BLaER1 treated with 17β-estradiol and CSF1 and Interleukin-3, amounts not matched to agents 10 nM and 100 nM (cell line): ENCODE measurements around the gene BBS12.

Experiments used
- H3K27ac ChIP-seq, 11 experiments: shearing (Covaris generic); formaldehyde crosslinking; 2 replicates each; pipeline ENCODE4 v1.8.1; 2022
- H3K27me3 ChIP-seq, 11 experiments: shearing (Covaris generic); formaldehyde crosslinking; 2 replicates each; pipeline ENCODE4 v1.8.1; 2022
- H3K36me3 ChIP-seq, 11 experiments: shearing (Covaris generic); formaldehyde crosslinking; 2 replicates each; pipeline ENCODE4 v1.8.1; 2022
- H3K4me1 ChIP-seq, 10 experiments: shearing (Covaris generic); formaldehyde crosslinking; 2 replicates each; pipeline ENCODE4 v1.8.1; 2022
- H3K4me2 ChIP-seq, 11 experiments: shearing (Covaris generic); formaldehyde crosslinking; 2 replicates each; pipeline ENCODE4 v1.8.1; 2022
- H3K4me3 ChIP-seq, 10 experiments: shearing (Covaris generic); formaldehyde crosslinking; 2 replicates each; pipeline ENCODE4 v1.8.1; 2022
- H3K9ac ChIP-seq, 11 experiments: shearing (Covaris generic); formaldehyde crosslinking; 2 replicates each; pipeline ENCODE4 v1.8.1; 2022
- H3K9me3 ChIP-seq, 11 experiments: shearing (Covaris generic); formaldehyde crosslinking; replicated peaks in 1 of 11; 2 replicates each; pipeline ENCODE4 v1.8.1; 2022
- H4K20me1 ChIP-seq, 11 experiments: shearing (Covaris generic); formaldehyde crosslinking; 2 replicates each; pipeline ENCODE4 v1.8.1; 2022
- Cebpa-rat ChIP-seq, 11 experiments: shearing (Covaris generic); IDR thresholded peaks; 2 replicates each; pipeline ENCODE4 v1.8.1; 2022

Gene BBS12

DNA sequence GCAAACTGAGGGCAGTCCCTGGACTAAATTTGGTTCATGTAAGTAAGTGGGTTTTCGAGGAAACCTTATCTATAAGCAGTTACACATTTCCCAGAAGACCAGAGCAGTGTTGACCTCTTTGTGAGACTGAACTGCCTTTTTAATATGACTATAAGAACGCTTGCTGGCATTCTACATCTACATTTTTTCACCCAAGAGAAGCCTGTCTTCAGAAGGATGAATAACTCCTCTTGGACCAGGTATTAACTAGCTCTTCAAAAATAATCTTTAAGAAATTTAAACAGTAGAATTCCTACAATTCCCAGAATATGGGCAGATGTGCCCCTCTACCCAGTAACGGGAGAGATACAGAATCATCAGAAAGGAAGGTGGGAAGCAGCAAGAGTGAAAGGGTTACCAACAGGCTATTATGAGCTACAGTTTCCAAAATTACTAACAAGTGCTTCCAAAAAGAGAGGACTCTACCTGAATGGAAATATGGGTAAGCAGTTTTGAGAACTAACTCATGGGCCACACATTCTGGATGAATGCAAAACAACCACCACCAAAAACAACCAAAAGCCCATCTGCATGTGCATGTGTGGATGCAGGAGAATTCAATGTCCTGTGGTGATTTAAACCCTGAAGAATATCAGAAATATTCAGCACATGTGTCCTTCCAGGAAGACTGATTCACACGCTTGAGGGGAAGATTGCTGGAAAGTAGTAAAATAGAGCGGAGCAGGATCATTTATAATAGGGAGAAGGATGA, 17.4 kb downstream of the BBS12 start:
- Histone ChIP-seq H3K27me3 (no peaks in the 10 kb centered on the region), H3K27ac (no peak overlapping the region), H3K4me2 (no peak overlapping the region), H3K4me3 (no peak overlapping the region), H4K20me1 (no peaks in the 10 kb centered on the region), H3K9me3 (peaks cover 0 to 5% (median 0%) of the 10 kb centered on the region in 11 experiments; a peak in 1 of 22 replicates), H3K9ac (no peak overlapping the region), H3K36me3 (no peaks in the 10 kb centered on the region), H3K4me1 (peaks cover 0 to 47% (median 6%) of the 10 kb centered on the region in 10 experiments; a peak in 10 of 20 replicates)
- no peak for TF ChIP-seq Cebpa-rat (IDR thresholded peaks at IDR 0.05)

DNA sequence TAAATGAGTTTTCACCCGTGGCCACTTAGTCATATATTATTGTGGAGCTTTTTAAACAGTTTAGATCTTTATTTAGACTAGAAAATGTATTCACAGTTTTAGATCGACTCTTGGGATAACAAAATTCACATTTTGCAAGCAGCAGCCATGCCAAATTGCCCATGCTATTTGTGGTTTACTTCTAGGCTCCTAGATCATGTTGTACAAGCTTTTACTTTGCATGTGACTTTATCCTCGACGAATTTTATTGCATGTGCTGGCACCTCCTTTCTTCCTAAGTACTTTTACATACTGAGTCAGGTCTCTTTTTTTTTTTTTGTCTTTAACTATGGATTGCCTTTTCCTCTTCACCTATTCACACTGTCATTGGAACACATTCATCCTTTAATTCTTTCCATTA, 23.2 kb downstream of the BBS12 start:
- no peak for TF ChIP-seq Cebpa-rat (IDR thresholded peaks at IDR 0.05)
- H3K4me2 ChIP-seq: no peak overlapping the region
- H3K9me3 ChIP-seq: 0 out of 22 replicates have a peak, but pooled peaks cover 0 to 5% (median 0%) of the 10 kb centered on the region in 11 experiments
- H3K9ac ChIP-seq: no peak overlapping the region
- H4K20me1 ChIP-seq: 0 out of 22 replicates have a peak, but pooled peaks cover 0 to 4% (median 0%) of the 10 kb centered on the region in 11 experiments
- no peaks in the 10 kb centered on the region for H3K27me3 ChIP-seq
- H3K27ac ChIP-seq: no peak overlapping the region
- no peak overlapping the region for H3K4me3 ChIP-seq
- H3K36me3 ChIP-seq: no peaks in the 10 kb centered on the region
- peaks cover 0 to 12% (median 0%) of the 10 kb centered on the region in 10 experiments; a peak in 3 of 20 replicates for H3K4me1 ChIP-seq

DNA sequence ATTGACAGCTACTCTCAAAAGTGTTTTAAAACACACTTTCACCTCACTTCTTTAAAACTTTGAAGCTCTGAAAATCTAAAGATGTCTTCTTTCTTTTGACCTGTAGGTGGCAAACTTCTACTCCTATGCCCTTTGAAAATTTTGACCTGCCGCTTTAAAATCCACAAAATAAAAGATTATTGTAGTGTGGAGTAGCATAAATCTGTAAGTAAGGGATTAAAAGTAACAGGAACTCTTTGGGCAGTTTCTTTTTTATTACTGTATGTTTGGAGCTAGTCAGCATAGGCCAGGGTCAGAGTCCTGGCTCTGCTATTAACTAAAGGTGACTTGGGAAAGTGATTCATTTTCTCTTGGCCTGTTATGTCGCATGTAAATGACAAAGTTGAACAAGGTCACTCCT, 25.5 kb downstream of the BBS12 start:
- Histone ChIP-seq H3K27ac (no peak overlapping the region), H3K36me3 (no peaks in the 10 kb centered on the region), H3K27me3 (no peaks in the 10 kb centered on the region), H3K9me3 (no peaks in the 10 kb centered on the region), H3K9ac (no peak overlapping the region), H3K4me3 (no peak overlapping the region), H3K4me1 (peaks cover 17 to 20% (median 18%) of the 10 kb centered on the region in 10 experiments), H4K20me1 (0 out of 22 replicates have a peak, but pooled peaks cover 0 to 4% (median 0%) of the 10 kb centered on the region in 11 experiments), H3K4me2 (no peak overlapping the region)
- TF ChIP-seq Cebpa-rat (IDR thresholded peaks at IDR 0.05): no peak

DNA sequence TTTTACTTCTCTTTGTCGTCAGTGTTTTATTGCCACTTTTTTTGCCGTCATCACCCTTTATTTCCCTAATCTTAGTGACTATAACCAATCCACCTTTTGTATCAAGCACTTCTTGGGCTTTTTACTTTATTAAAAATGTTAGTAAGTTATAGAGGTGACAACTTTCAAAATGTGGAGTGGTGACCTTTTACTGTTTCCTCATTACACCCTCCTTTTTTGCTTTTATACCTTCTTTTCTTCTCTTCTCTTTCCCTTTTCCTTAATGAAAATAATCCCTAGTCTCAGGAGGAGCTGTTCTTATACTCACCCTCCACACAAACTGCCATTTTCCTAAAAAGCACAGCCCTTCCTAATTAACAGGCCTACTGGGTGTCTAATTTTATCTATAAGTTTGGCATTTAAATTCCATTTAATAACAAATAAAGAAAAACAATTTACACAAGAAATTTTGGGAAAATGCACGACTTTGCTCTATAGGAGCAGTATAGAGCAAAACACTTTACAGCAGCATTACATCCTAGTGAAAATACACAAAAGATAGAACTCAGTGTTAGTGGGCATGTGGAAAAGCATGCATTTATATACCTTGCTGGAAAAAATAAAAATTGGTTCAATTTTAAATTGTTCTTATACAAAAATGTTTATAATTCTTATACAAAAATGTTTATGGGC, 27.3 kb downstream of the BBS12 start:
- no peak overlapping the region for H3K4me3 ChIP-seq
- no peak overlapping the region for H3K9ac ChIP-seq
- no peaks in the 10 kb centered on the region for H3K9me3 ChIP-seq
- peaks cover 26 to 37% (median 30%) of the 10 kb centered on the region in 10 experiments for H3K4me1 ChIP-seq
- H3K27me3 ChIP-seq: peaks cover 0 to 10% (median 0%) of the 10 kb centered on the region in 11 experiments; a peak in 6 of 22 replicates
- H4K20me1 ChIP-seq: 0 out of 22 replicates have a peak, but pooled peaks cover 0 to 4% (median 0%) of the 10 kb centered on the region in 11 experiments
- no peak for TF ChIP-seq Cebpa-rat (IDR thresholded peaks at IDR 0.05)
- no peak overlapping the region for H3K27ac ChIP-seq
- H3K36me3 ChIP-seq: no peaks in the 10 kb centered on the region
- H3K4me2 ChIP-seq: no peak overlapping the region

DNA sequence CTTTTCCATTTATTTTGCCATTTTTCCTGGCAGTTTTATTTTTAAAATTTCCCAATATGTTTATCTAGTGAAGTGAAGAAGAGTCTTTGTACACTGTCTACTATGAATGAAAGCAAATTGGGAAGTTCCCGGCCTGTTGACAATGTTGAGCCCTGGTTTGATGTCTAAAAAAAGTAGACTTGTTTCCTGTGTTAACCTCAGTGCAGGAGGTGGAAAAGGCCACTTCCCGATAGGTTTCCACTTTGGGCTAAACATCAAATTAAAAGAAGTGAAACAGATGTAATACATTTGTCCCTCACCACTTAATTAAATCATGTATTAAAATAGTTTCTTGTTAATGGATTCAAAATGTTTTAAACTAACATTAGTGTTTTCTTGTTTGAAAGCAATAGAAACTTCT, 30.0 kb downstream of the BBS12 start:
- no peak overlapping the region for H3K4me3 ChIP-seq
- TF ChIP-seq Cebpa-rat (IDR thresholded peaks at IDR 0.05): no peak
- peak overlapping the region; percentile 49 to 87 (median 68); a peak in 20 of 22 replicates for H3K4me2 ChIP-seq
- 0 out of 22 replicates have a peak, but pooled peaks cover 0 to 4% (median 0%) of the 10 kb centered on the region in 11 experiments for H4K20me1 ChIP-seq
- no peak overlapping the region for H3K9ac ChIP-seq
- H3K27ac ChIP-seq: peak overlapping the region in 3 of 11 experiments; percentile 8 to 46 (median 34); a peak in 2 of 22 replicates
- H3K4me1 ChIP-seq: peaks cover 26 to 48% (median 30%) of the 10 kb centered on the region in 10 experiments
- no peaks in the 10 kb centered on the region for H3K36me3 ChIP-seq
- peaks cover 0 to 16% (median 0%) of the 10 kb centered on the region in 11 experiments; a peak in 6 of 22 replicates for H3K27me3 ChIP-seq
- no peaks in the 10 kb centered on the region for H3K9me3 ChIP-seq

DNA sequence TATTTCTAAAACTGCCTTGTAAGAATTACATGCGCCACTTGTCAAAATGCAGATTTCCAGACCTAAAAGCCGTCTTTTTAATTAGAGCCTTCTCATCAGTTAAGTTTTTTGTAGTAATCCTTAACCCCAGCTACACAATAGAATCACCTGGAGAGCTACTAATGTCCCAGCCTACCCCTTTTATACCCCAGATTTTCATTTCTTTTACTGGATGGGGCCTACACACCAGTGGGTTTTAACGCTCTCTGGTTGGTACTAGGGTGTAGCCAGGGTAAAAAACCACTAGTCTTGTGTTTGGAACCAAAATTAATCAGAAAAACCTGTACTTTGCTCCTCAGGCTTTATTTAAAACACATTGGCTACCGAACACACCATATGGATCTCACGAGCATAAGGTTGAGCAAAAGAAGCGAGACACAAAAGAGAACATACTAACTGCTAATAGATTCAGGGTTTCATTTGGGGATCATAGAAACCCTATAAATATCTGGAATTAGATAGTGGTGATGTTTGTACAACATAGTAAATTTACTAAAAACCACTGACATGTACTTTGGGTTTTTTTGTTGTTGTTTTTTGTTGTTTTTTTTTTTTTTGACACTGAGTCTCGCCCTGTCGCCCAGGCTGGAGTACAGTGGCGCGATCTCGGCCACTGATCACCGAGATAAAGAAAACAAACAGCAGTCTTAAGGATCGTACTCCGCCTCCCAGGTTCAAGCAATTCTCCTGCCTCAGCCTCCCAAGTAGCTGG, 30.6 kb downstream of the BBS12 start:
- H3K27me3 ChIP-seq: peaks cover 0 to 16% (median 0%) of the 10 kb centered on the region in 11 experiments; a peak in 6 of 22 replicates
- no peak overlapping the region; a peak in 1 of 22 replicates for H3K9ac ChIP-seq
- peaks cover 26 to 48% (median 30%) of the 10 kb centered on the region in 10 experiments for H3K4me1 ChIP-seq
- no peaks in the 10 kb centered on the region for H3K9me3 ChIP-seq
- H3K4me2 ChIP-seq: peak overlapping the region; percentile 49 to 87 (median 68); a peak in 21 of 22 replicates
- 0 out of 22 replicates have a peak, but pooled peaks cover 0 to 4% (median 0%) of the 10 kb centered on the region in 11 experiments for H4K20me1 ChIP-seq
- H3K36me3 ChIP-seq: no peaks in the 10 kb centered on the region
- no peak for TF ChIP-seq Cebpa-rat (IDR thresholded peaks at IDR 0.05)
- no peak overlapping the region; a peak in 1 of 20 replicates for H3K4me3 ChIP-seq
- H3K27ac ChIP-seq: peak overlapping the region in 3 of 11 experiments; percentile 8 to 46 (median 34); a peak in 4 of 22 replicates

DNA sequence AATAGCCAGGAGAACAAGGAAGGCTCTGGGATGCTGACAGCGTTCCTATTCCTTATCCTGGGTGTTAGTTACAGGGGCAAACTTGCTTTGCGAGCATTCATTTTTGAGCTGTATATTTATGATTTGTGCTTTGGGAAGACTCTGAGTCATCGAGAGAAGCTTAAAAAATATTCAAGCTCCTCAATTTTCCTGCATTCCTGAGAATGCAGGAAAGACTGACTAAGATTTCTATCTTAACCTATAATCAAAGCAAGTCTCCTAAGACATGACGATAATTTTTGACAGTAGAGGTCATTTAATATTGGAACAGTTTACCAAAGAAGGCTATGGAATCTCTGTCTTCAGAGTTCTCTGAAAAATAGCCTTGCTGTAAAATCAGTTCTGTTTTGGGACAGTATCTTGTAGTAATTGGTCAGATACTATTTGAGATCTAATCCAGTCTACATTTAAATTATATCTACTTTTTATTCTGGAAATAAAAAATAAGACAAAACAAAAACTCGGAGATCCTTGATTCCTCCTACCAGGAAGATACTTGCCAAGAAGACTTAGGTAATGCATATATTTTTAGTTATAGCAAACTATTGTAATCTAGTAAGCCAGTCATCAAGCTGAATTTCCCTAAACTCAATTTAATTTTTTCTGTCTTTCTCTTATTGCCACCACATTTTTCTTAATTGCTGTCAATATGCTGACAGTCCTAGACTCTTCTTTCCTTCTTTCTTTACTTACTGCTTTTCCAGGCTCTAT, 31.7 kb downstream of the BBS12 start:
- no peaks in the 10 kb centered on the region for H3K9me3 ChIP-seq
- H3K36me3 ChIP-seq: no peaks in the 10 kb centered on the region
- H3K4me3 ChIP-seq: no peak overlapping the region
- peaks cover 0 to 16% (median 0%) of the 10 kb centered on the region in 11 experiments; a peak in 6 of 22 replicates for H3K27me3 ChIP-seq
- no peaks in the 10 kb centered on the region for H4K20me1 ChIP-seq
- no peak overlapping the region for H3K27ac ChIP-seq
- no peak overlapping the region for H3K9ac ChIP-seq
- TF ChIP-seq Cebpa-rat (IDR thresholded peaks at IDR 0.05): no peak
- peak overlapping the region in 7 of 11 experiments; percentile 6 to 81 (median 63); a peak in 10 of 22 replicates for H3K4me2 ChIP-seq
- H3K4me1 ChIP-seq: peaks cover 26 to 48% (median 30%) of the 10 kb centered on the region in 10 experiments

DNA sequence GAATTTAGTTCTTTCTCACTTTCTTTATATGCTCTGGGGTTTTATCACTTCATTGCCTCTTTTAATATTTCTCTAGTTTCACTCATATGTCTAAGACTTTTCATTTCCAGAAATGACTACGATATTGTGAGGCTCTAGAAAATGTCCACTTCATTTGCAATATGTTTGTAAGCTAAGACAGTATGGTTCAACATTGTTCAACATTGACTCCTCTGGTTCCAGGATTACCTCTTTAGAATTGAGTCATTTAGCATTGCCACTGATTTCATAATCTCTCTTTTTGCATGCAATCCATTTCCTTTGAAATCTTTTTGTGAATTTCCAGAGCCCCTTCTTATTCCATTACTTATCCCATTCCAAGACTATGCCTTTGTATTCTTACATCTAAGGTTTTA, 32.3 kb downstream of the BBS12 start:
- Histone ChIP-seq H4K20me1 (no peaks in the 10 kb centered on the region), H3K9ac (no peak overlapping the region), H3K27me3 (peaks cover 0 to 16% (median 0%) of the 10 kb centered on the region in 11 experiments; a peak in 6 of 22 replicates), H3K4me2 (peak overlapping the region in 5 of 11 experiments; percentile 6 to 75 (median 63); a peak in 8 of 22 replicates), H3K4me3 (no peak overlapping the region), H3K27ac (no peak overlapping the region), H3K4me1 (peaks cover 26 to 48% (median 30%) of the 10 kb centered on the region in 10 experiments), H3K9me3 (no peaks in the 10 kb centered on the region), H3K36me3 (no peaks in the 10 kb centered on the region)
- no peak for TF ChIP-seq Cebpa-rat (IDR thresholded peaks at IDR 0.05)
